Stimulated activated CD4-positive, alpha-beta T cell treated with anti-CD3 and anti-CD28 coated beads, Interleukin-2, amount 100 ng/mL, for 4 hours (primary cell): ENCODE data around the gene SLC22A31.
A peak's percentile ranks its signal among the peaks of the same experiment; 100 is the strongest.
"Not testable (repeated sequence)": the region's sequence is repeated elsewhere in the genome, so short reads cannot be mapped to it uniquely, and the experiment has no call there.

Source experiments
- DNase-seq: peaks from one replicate; pipeline ENCODE4 v3.0.0-alpha.2; 2020; ENCODE audit warnings: low read depth

The SLC22A31 gene

GRCh38 chr16:89200124-89200849 is at the start of gene SLC22A31:
SLC22A31 (minus strand) TSS chr16:89200537; CDS start chr16:89200501, 36 bp downstream.
- DNase-seq, result no peak

- DNase-seq, result no peak
Measured at GRCh38 chr16:89248196-89248982, 48.1 kb upstream of the SLC22A31 start.

GRCh38 chr16:89247734-89248075 is 47.4 kb upstream of the SLC22A31 start:
- DNase-seq, result not testable (repeated sequence)

- peak; percentile 94 for DNase-seq
Measured at GRCh38 chr16:89246903-89247733, 46.8 kb upstream of the SLC22A31 start.

- no peak for DNase-seq
Measured at GRCh38 chr16:89246383-89246902, 46.1 kb upstream of the SLC22A31 start.

GRCh38 chr16:89244754-89245153 is 44.4 kb upstream of the SLC22A31 start:
- no peak for DNase-seq

- not testable (repeated sequence) for DNase-seq
Measured at GRCh38 chr16:89244264-89244663, 43.9 kb upstream of the SLC22A31 start.

GRCh38 chr16:89243664-89244063 is 43.3 kb upstream of the SLC22A31 start:
- no peak for DNase-seq

- no peak for DNase-seq
Measured at GRCh38 chr16:89242795-89243200, 42.5 kb upstream of the SLC22A31 start.

- peak; percentile 63 for DNase-seq
Measured at GRCh38 chr16:89241187-89242007, 41.1 kb upstream of the SLC22A31 start.

- no peak for DNase-seq
Measured at GRCh38 chr16:89237733-89238132, 37.4 kb upstream of the SLC22A31 start.

- no peak for DNase-seq
Measured at GRCh38 chr16:89233678-89234490, 33.5 kb upstream of the SLC22A31 start.

GRCh38 chr16:89232107-89232506 is 31.8 kb upstream of the SLC22A31 start:
- DNase-seq, result no peak

- no peak for DNase-seq
Measured at GRCh38 chr16:89230255-89230654, 29.9 kb upstream of the SLC22A31 start.

GRCh38 chr16:89224665-89225064 is 24.3 kb upstream of the SLC22A31 start:
- no peak for DNase-seq

GRCh38 chr16:89222931-89223330 is 22.6 kb upstream of the SLC22A31 start:
- DNase-seq, result no peak

- DNase-seq, result no peak
Measured at GRCh38 chr16:89221604-89222003, 21.3 kb upstream of the SLC22A31 start.

GRCh38 chr16:89219365-89219764 is 19.0 kb upstream of the SLC22A31 start:
- no peak for DNase-seq

- peak; percentile 67 for DNase-seq
Measured at GRCh38 chr16:89217388-89218191, 17.3 kb upstream of the SLC22A31 start, which contains the start of gene ZNF778. ZNF778 (plus strand) TSS chr16:89217703; CDS start chr16:89221128, 3,425 bp downstream.

- no peak for DNase-seq
Measured at GRCh38 chr16:89217138-89217387, 16.7 kb upstream of the SLC22A31 start.
